Fibroblast of lung (primary cell): Measurements from ENCODE around the gene CD300LB. TPM values are rescaled to one million over a fixed set of nuclear protein-coding genes. Genes with fewer than 3 reads are reported as not detected.

Experiments
- DNase-seq, 2 donors: peaks; one replicate each; pipeline versions ENCODE4 v3.0.0 to v3.0.0-alpha.2; 2010; ENCODE audit warnings: low read depth in 2 of 2
- H2AFZ ChIP-seq: 2 replicates; pipeline ENCODE4 v1.5.1; 2012; ENCODE audit warnings: low read length, control low read depth, inconsistent platforms
- H3K27ac ChIP-seq: 2 replicates; pipeline ENCODE4 v1.5.1; 2011; ENCODE audit warnings: low read length, control low read depth; ENCODE audit not compliant: insufficient read depth
- H3K27me3 ChIP-seq: 2 replicates; pipeline ENCODE4 v1.5.1; 2011; ENCODE audit warnings: mild to moderate bottlenecking, low read length; ENCODE audit not compliant: control insufficient read depth, insufficient read depth
- H3K36me3 ChIP-seq: 2 replicates; pipeline ENCODE4 v1.5.1; 2011; ENCODE audit warnings: low read length; ENCODE audit not compliant: control insufficient read depth, insufficient read depth
- H3K4me1 ChIP-seq: 2 replicates; pipeline ENCODE4 v1.5.1; 2011; ENCODE audit warnings: low read length; ENCODE audit not compliant: control insufficient read depth, insufficient read depth; ENCODE audit errors: extremely low read depth
- H3K4me2 ChIP-seq: 2 replicates; pipeline ENCODE4 v1.5.1; 2011; ENCODE audit warnings: low read length, control low read depth; ENCODE audit not compliant: insufficient read depth; ENCODE audit errors: extremely low read depth
- H3K4me3 ChIP-seq, 4 experiments: fragments of 200-600 bp in 1 of 4; sonication (generic) in 1 of 4; replicated peaks in 1 of 4; 2 replicates each; pipeline ENCODE4 v1.5.1; 2011 to 2016; ENCODE audit warnings: low read length in 4 of 4, low read depth in 3 of 4, mild to moderate bottlenecking in 3 of 4, control low read depth in 2 of 4, inconsistent platforms in 1 of 4, mixed read lengths in 1 of 4; ENCODE audit not compliant: insufficient read depth in 1 of 4; ENCODE audit errors: control extremely low read depth in 1 of 4
- H3K79me2 ChIP-seq: 2 replicates; pipeline ENCODE4 v1.5.1; 2012; ENCODE audit warnings: mild to moderate bottlenecking, low read length, inconsistent platforms; ENCODE audit not compliant: control insufficient read depth, insufficient read depth
- H3K9ac ChIP-seq: 2 replicates; pipeline ENCODE4 v1.5.1; 2011; ENCODE audit warnings: mild to moderate bottlenecking, low read length, control low read depth; ENCODE audit not compliant: insufficient read depth
- H3K9me3 ChIP-seq: 2 replicates; pipeline ENCODE4 v1.5.1; 2012; ENCODE audit warnings: low read depth, low read length; ENCODE audit not compliant: control insufficient read depth, insufficient read depth
- H4K20me1 ChIP-seq: 2 replicates; pipeline ENCODE4 v1.5.1; 2011; ENCODE audit warnings: low read length; ENCODE audit not compliant: control insufficient read depth, insufficient read depth; ENCODE audit errors: extremely low read depth
- CTCF ChIP-seq, 2 donors: IDR thresholded peaks in 1 of 2; conservative IDR thresholded peaks in 1 of 2; 1 replicate in 1 of 2; 2 replicates in 1 of 2; pipeline ENCODE4 v1.5.1; 2011 to 2012; ENCODE audit warnings: low read length in 2 of 2, control low read depth in 1 of 2, inconsistent platforms in 1 of 2, low read depth in 1 of 2, mild to moderate bottlenecking in 1 of 2
- EZH2 ChIP-seq: IDR thresholded peaks from 2 replicates; pipeline ENCODE4 v1.5.1; 2012; ENCODE audit warnings: low read length, control low read depth, mild to moderate bottlenecking; ENCODE audit errors: missing control alignments
- polyA plus RNA-seq, 2 donors: library from polyadenylated mRNA; depleted of rRNA in 1 of 2; stranded (reverse) in 1 of 2; unstranded in 1 of 2; fragments of >200 nt; gene quantifications; 2 replicates each; pipeline ENCODE4 v1.2.1, GENCODE V29; 2011 to 2012; ENCODE audit warnings: missing spikeins in 1 of 2
- total RNA-seq: library from RNA; depleted of rRNA; stranded (reverse); fragments of >200 nt; gene quantifications from 2 replicates; pipeline ENCODE4 v1.2.1, GENCODE V29; 2014

The CD300LB gene
- total and polyA plus RNA-seq, 2 donors (not counting 1 experiment from before 2014, with no cell fraction given) = not detected

GRCh38 chr17:74542727-74543383 is 11.6 kb upstream of the CD300LB start:
- H4K20me1 ChIP-seq = no peaks in the 10 kb centered on the region
- DNase-seq = no peak
- H3K27ac ChIP-seq = no peak overlapping the region
- H3K4me3 ChIP-seq = no peak overlapping the region
- no peaks in the 10 kb centered on the region for H3K27me3 ChIP-seq
- H3K9me3 ChIP-seq = no peaks in the 10 kb centered on the region
- no peaks in the 10 kb centered on the region for H3K36me3 ChIP-seq
- no peaks in the 10 kb centered on the region for H3K79me2 ChIP-seq
- no peak overlapping the region for H2AFZ ChIP-seq
- no peaks in the 10 kb centered on the region for H3K4me1 ChIP-seq
- no peak overlapping the region for H3K9ac ChIP-seq
- H3K4me2 ChIP-seq = no peak overlapping the region
- TF ChIP-seq CTCF (conservative IDR thresholded peaks at IDR 0.05 in 1 of 2, IDR thresholded peaks at IDR 0.05 in 1 of 2; ENCODE audit: low read depth in 1 of 2, low read length in 2 of 2) (no peak), EZH2 (no peak)

- no peaks in the 10 kb centered on the region for H3K36me3 ChIP-seq
- no peak overlapping the region for H3K4me3 ChIP-seq
- H3K9me3 ChIP-seq = no peaks in the 10 kb centered on the region
- no peak overlapping the region for H2AFZ ChIP-seq
- no peaks in the 10 kb centered on the region for H4K20me1 ChIP-seq
- no peak overlapping the region for H3K27ac ChIP-seq
- no peak for DNase-seq
- H3K9ac ChIP-seq = no peak overlapping the region
- no peaks in the 10 kb centered on the region for H3K79me2 ChIP-seq
- H3K27me3 ChIP-seq = no peaks in the 10 kb centered on the region
- TF ChIP-seq CTCF (conservative IDR thresholded peaks at IDR 0.05 in 1 of 2, IDR thresholded peaks at IDR 0.05 in 1 of 2; ENCODE audit: low read depth in 1 of 2, low read length in 2 of 2) (no peak), EZH2 (no peak)
- no peaks in the 10 kb centered on the region for H3K4me1 ChIP-seq
- no peak overlapping the region for H3K4me2 ChIP-seq
Measured at GRCh38 chr17:74542166-74542565, 10.9 kb upstream of the CD300LB start.

- DNase-seq = no peak
- Histone ChIP-seq H3K4me2 (no peak overlapping the region), H3K27me3 (no peaks in the 10 kb centered on the region), H4K20me1 (no peaks in the 10 kb centered on the region), H3K4me3 (no peak overlapping the region), H3K79me2 (no peaks in the 10 kb centered on the region), H3K9me3 (no peaks in the 10 kb centered on the region), H3K27ac (no peak overlapping the region), H2AFZ (no peak overlapping the region), H3K36me3 (no peaks in the 10 kb centered on the region), H3K9ac (no peak overlapping the region), H3K4me1 (no peaks in the 10 kb centered on the region)
- TF ChIP-seq EZH2 = no peak
Measured at GRCh38 chr17:74541176-74542111, 10.2 kb upstream of the CD300LB start.
